Fibroblast of lung (primary cell): ENCODE data around the gene RGS12. TPM values are rescaled to one million over a fixed set of nuclear protein-coding genes. Genes with fewer than 3 reads are reported as not detected.
A peak's percentile ranks its signal among the peaks of the same experiment; 100 is the strongest.

Experiments
- DNase-seq, 2 donors: peaks; one replicate each; pipeline versions ENCODE4 v3.0.0 to v3.0.0-alpha.2; 2010; ENCODE audit warnings: low read depth in 2 of 2
- H2AFZ ChIP-seq: 2 replicates; pipeline ENCODE4 v1.5.1; 2012; ENCODE audit warnings: low read length, control low read depth, inconsistent platforms
- H3K27ac ChIP-seq: 2 replicates; pipeline ENCODE4 v1.5.1; 2011; ENCODE audit warnings: low read length, control low read depth; ENCODE audit not compliant: insufficient read depth
- H3K27me3 ChIP-seq: 2 replicates; pipeline ENCODE4 v1.5.1; 2011; ENCODE audit warnings: mild to moderate bottlenecking, low read length; ENCODE audit not compliant: control insufficient read depth, insufficient read depth
- H3K36me3 ChIP-seq: 2 replicates; pipeline ENCODE4 v1.5.1; 2011; ENCODE audit warnings: low read length; ENCODE audit not compliant: control insufficient read depth, insufficient read depth
- H3K4me1 ChIP-seq: 2 replicates; pipeline ENCODE4 v1.5.1; 2011; ENCODE audit warnings: low read length; ENCODE audit not compliant: control insufficient read depth, insufficient read depth; ENCODE audit errors: extremely low read depth
- H3K4me2 ChIP-seq: 2 replicates; pipeline ENCODE4 v1.5.1; 2011; ENCODE audit warnings: low read length, control low read depth; ENCODE audit not compliant: insufficient read depth; ENCODE audit errors: extremely low read depth
- H3K4me3 ChIP-seq, 4 experiments: fragments of 200-600 bp in 1 of 4; sonication (generic) in 1 of 4; replicated peaks in 1 of 4; 2 replicates each; pipeline ENCODE4 v1.5.1; 2011 to 2016; ENCODE audit warnings: low read length in 4 of 4, low read depth in 3 of 4, mild to moderate bottlenecking in 3 of 4, control low read depth in 2 of 4, inconsistent platforms in 1 of 4, mixed read lengths in 1 of 4; ENCODE audit not compliant: insufficient read depth in 1 of 4; ENCODE audit errors: control extremely low read depth in 1 of 4
- H3K79me2 ChIP-seq: 2 replicates; pipeline ENCODE4 v1.5.1; 2012; ENCODE audit warnings: mild to moderate bottlenecking, low read length, inconsistent platforms; ENCODE audit not compliant: control insufficient read depth, insufficient read depth
- H3K9ac ChIP-seq: 2 replicates; pipeline ENCODE4 v1.5.1; 2011; ENCODE audit warnings: mild to moderate bottlenecking, low read length, control low read depth; ENCODE audit not compliant: insufficient read depth
- H3K9me3 ChIP-seq: 2 replicates; pipeline ENCODE4 v1.5.1; 2012; ENCODE audit warnings: low read depth, low read length; ENCODE audit not compliant: control insufficient read depth, insufficient read depth
- H4K20me1 ChIP-seq: 2 replicates; pipeline ENCODE4 v1.5.1; 2011; ENCODE audit warnings: low read length; ENCODE audit not compliant: control insufficient read depth, insufficient read depth; ENCODE audit errors: extremely low read depth
- CTCF ChIP-seq, 2 donors: IDR thresholded peaks in 1 of 2; conservative IDR thresholded peaks in 1 of 2; 1 replicate in 1 of 2; 2 replicates in 1 of 2; pipeline ENCODE4 v1.5.1; 2011 to 2012; ENCODE audit warnings: low read length in 2 of 2, control low read depth in 1 of 2, inconsistent platforms in 1 of 2, low read depth in 1 of 2, mild to moderate bottlenecking in 1 of 2
- EZH2 ChIP-seq: IDR thresholded peaks from 2 replicates; pipeline ENCODE4 v1.5.1; 2012; ENCODE audit warnings: low read length, control low read depth, mild to moderate bottlenecking; ENCODE audit errors: missing control alignments
- polyA plus RNA-seq, 2 donors: library from polyadenylated mRNA; depleted of rRNA in 1 of 2; stranded (reverse) in 1 of 2; unstranded in 1 of 2; fragments of >200 nt; gene quantifications; 2 replicates each; pipeline ENCODE4 v1.2.1, GENCODE V29; 2011 to 2012; ENCODE audit warnings: missing spikeins in 1 of 2
- total RNA-seq: library from RNA; depleted of rRNA; stranded (reverse); fragments of >200 nt; gene quantifications from 2 replicates; pipeline ENCODE4 v1.2.1, GENCODE V29; 2014

Gene RGS12
- total and polyA plus RNA-seq, 2 donors (not counting 1 experiment from before 2014, with no cell fraction given) = 5.1 to 21.1 TPM

GRCh38 chr4:3244747-3245146 lies 48.1 kb upstream of the RGS12 start:
- Histone ChIP-seq H3K4me2 (no peak overlapping the region), H3K79me2 (no peaks in the 10 kb centered on the region), H3K36me3 (peaks cover 5% of the 10 kb centered on the region), H3K27me3 (no peaks in the 10 kb centered on the region), H3K4me3 (no peak overlapping the region), H2AFZ (no peak overlapping the region), H3K27ac (no peak overlapping the region), H3K9ac (no peak overlapping the region), H3K9me3 (no peaks in the 10 kb centered on the region), H4K20me1 (no peaks in the 10 kb centered on the region), H3K4me1 (peaks cover 2% of the 10 kb centered on the region)
- DNase-seq = no peak
- TF ChIP-seq EZH2 (no peak), CTCF (conservative IDR thresholded peaks at IDR 0.05 in 1 of 2, IDR thresholded peaks at IDR 0.05 in 1 of 2; ENCODE audit: low read depth in 1 of 2, low read length in 2 of 2) (no peak)

GRCh38 chr4:3245676-3246075 lies 47.1 kb upstream of the RGS12 start:
- Histone ChIP-seq H3K4me1 (peaks cover 2% of the 10 kb centered on the region), H3K79me2 (no peaks in the 10 kb centered on the region), H3K36me3 (peaks cover 5% of the 10 kb centered on the region), H3K4me3 (no peak overlapping the region), H3K27me3 (no peaks in the 10 kb centered on the region), H3K27ac (no peak overlapping the region), H3K9ac (no peak overlapping the region), H3K4me2 (no peak overlapping the region), H2AFZ (no peak overlapping the region), H3K9me3 (no peaks in the 10 kb centered on the region), H4K20me1 (no peaks in the 10 kb centered on the region)
- DNase-seq = no peak
- TF ChIP-seq EZH2 (no peak), CTCF (conservative IDR thresholded peaks at IDR 0.05 in 1 of 2, IDR thresholded peaks at IDR 0.05 in 1 of 2; ENCODE audit: low read depth in 1 of 2, low read length in 2 of 2) (no peak)

GRCh38 chr4:3246458-3247398 lies 46.1 kb upstream of the RGS12 start:
- Histone ChIP-seq H3K9me3 (no peaks in the 10 kb centered on the region), H4K20me1 (no peaks in the 10 kb centered on the region), H3K4me2 (no peak overlapping the region), H2AFZ (no peak overlapping the region), H3K27ac (no peak overlapping the region), H3K4me1 (no peaks in the 10 kb centered on the region), H3K27me3 (no peaks in the 10 kb centered on the region), H3K36me3 (peaks cover 3% of the 10 kb centered on the region), H3K79me2 (no peaks in the 10 kb centered on the region), H3K4me3 (no peak overlapping the region), H3K9ac (no peak overlapping the region)
- TF ChIP-seq EZH2 (no peak), CTCF (conservative IDR thresholded peaks at IDR 0.05 in 1 of 2, IDR thresholded peaks at IDR 0.05 in 1 of 2; ENCODE audit: low read depth in 1 of 2, low read length in 2 of 2) (peak in 1 of 2 donors; percentile 8)
- DNase-seq = no peak
